GM12865 (cell line): Measurements from ENCODE around the gene CSMD2.

ENCODE experiments used
- DNase-seq: peaks from one replicate; pipeline ENCODE4 v3.0.0; 2010; ENCODE audit warnings: low read depth
- H3K4me3 ChIP-seq: 2 replicates; pipeline ENCODE4 v1.5.1; 2011; ENCODE audit warnings: mild to moderate bottlenecking, low read depth, low read length, control low read depth
- CTCF ChIP-seq: IDR thresholded peaks from 2 replicates; pipeline ENCODE4 v1.5.1; 2011; ENCODE audit warnings: low read length, control low read depth, low read depth, inconsistent platforms; ENCODE audit not compliant: insufficient read depth; ENCODE audit errors: missing control alignments

The CSMD2 gene

GRCh38 chr1:33792651-33793050 is 372.4 kb downstream of the CSMD2 start:
- H3K4me3 ChIP-seq = no peak overlapping the region
- TF ChIP-seq CTCF = no peak
- DNase-seq = no peak

GRCh38 chr1:33792216-33792615 is 372.8 kb downstream of the CSMD2 start:
- no peak for DNase-seq
- H3K4me3 ChIP-seq = no peak overlapping the region
- TF ChIP-seq CTCF = no peak

DNA sequence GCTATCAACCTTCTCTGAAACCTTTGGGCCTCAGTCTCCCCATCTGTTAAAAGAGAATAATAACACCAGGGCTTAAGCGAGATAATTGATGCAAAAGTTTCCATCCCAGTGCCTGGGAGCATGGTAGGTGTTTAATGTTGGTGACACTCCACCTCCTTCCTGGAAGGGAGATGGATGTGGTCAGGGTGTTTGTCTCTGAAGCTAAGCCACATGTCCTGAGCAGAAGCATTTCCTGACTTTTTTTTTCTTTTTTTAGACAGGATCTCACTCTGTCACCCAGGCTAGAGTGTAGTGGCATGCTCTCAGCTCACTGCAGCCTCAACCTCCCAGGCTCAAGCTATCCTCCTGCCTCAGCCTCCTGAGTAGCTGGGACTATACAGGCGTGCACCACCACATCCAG is 373.8 kb downstream of the CSMD2 start:
- H3K4me3 ChIP-seq = no peak overlapping the region
- no peak for DNase-seq
- no peak for TF ChIP-seq CTCF

GRCh38 chr1:33790577-33790976 is 374.5 kb downstream of the CSMD2 start:
- H3K4me3 ChIP-seq = no peak overlapping the region
- DNase-seq = no peak
- TF ChIP-seq CTCF = no peak

DNA sequence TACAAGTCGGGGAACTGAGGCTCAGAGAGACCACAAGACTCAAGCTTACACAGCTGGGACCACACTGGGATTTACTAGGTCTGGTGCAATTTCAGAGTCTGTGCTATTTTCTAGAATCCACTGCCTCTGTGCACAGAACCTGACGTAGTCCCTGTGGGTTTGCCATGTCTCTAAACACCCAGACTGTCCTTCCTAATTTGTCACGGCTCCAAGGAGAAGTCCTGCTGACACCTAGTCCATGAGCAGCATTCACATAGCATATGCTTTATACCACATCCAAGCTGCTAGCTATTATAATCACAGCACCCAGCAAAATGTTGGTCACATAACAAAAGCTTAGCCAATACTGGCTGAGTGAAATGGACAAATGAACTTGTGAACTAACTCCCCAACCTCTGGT is 380.2 kb downstream of the CSMD2 start:
- no peak for TF ChIP-seq CTCF
- no peak overlapping the region for H3K4me3 ChIP-seq
- no peak for DNase-seq

- no peak for DNase-seq
- TF ChIP-seq CTCF = no peak
- H3K4me3 ChIP-seq = no peak overlapping the region
These were observed 382.3 kb downstream of the CSMD2 start for GRCh38 chr1:33782776-33783175.

DNA sequence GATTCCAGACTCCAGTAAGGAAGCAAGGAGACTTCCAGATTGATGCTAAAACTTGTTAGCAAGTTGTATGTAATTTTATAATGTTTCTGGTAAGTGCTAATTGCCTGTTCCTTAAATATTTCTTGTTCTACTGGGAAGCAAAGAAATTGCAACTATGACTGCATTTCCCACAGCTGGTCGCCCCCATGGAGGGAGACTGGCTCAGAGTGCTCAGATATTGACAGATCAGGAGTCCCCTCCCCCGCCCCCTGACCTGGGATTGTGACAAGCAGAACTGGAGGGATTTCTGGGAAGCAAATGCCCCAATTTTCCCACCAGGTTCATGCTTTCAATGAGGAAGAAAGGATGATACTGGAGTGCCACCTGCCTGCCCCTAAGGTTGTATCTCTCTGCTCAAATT is 383.4 kb downstream of the CSMD2 start:
- no peak for TF ChIP-seq CTCF
- DNase-seq = no peak
- H3K4me3 ChIP-seq = no peak overlapping the region
